IMR-90 (cell line): ENCODE measurements around the gene NSA2. TPM values are rescaled to one million over a fixed set of nuclear protein-coding genes. Genes with fewer than 3 reads are reported as not detected.

Experiments used
- ATAC-seq: fragments of 200-7000 bp; cut with Tn5 transposase; 2 replicates; pipeline ENCODE4 v1.9.1; 2020; ENCODE audit warnings: low read depth, mild to moderate bottlenecking, moderate library complexity
- BruUV-seq: library from RNA; stranded (reverse); fragments of 400-500 nt; replicated peaks from 2 replicates; lab custom pipeline; 2021; lab: Mats Ljungman, UMichigan
- CTCF ChIA-PET: fragments of 300-600 bp; formaldehyde crosslinking; extraction: SDS; loops from one replicate; lab custom pipeline; 2021; ENCODE audit warnings: antibody characterized with exemption; lab: Yijun Ruan, JAX
- POLR2A ChIA-PET: fragments of 300-600 bp; sonication (Branson Sonifier 250); formaldehyde crosslinking; loops from one replicate; lab custom pipeline; 2022; ENCODE audit warnings: antibody characterized with exemption; ENCODE audit not compliant: unreplicated experiment; lab: Charles Lee
- DNase-seq: peaks from one replicate; pipeline ENCODE4 v3.0.0; 2013
- H2AFZ ChIP-seq: replicated peaks from 2 replicates; pipeline ENCODE3; 2013; ENCODE audit warnings: low read length, mild to moderate bottlenecking; ENCODE audit not compliant: poor library complexity
- H2AK5ac ChIP-seq: 2 replicates; pipeline ENCODE4 v1.6.1; 2013; ENCODE audit warnings: low read depth, low read length, inconsistent platforms
- H2AK9ac ChIP-seq: replicated peaks from 2 replicates; pipeline ENCODE3; 2013; ENCODE audit warnings: mild to moderate bottlenecking, low read depth, low read length, moderate library complexity; ENCODE audit not compliant: poor library complexity
- H2BK120ac ChIP-seq: 2 replicates; pipeline ENCODE4 v1.6.1; 2013; ENCODE audit warnings: low read depth, low read length, inconsistent platforms
- H2BK15ac ChIP-seq: 3 replicates; pipeline ENCODE4 v1.6.1; 2013; ENCODE audit warnings: low read depth, low read length, inconsistent platforms
- H2BK20ac ChIP-seq: 2 replicates; pipeline ENCODE4 v1.6.1; 2013; ENCODE audit warnings: low read depth, mild to moderate bottlenecking, inconsistent platforms, low read length, moderate library complexity
- H2BK5ac ChIP-seq: 2 replicates; pipeline ENCODE4 v1.6.1; 2013; ENCODE audit warnings: mild to moderate bottlenecking, low read depth, low read length, inconsistent platforms; ENCODE audit not compliant: poor library complexity, severe bottlenecking
- H3K14ac ChIP-seq: replicated peaks from 2 replicates; pipeline ENCODE4 v1.6.1; 2013; ENCODE audit warnings: low read depth, low read length, inconsistent platforms
- H3K18ac ChIP-seq: 2 replicates; pipeline ENCODE4 v1.6.1; 2013; ENCODE audit warnings: low read depth, low read length, control low read depth
- H3K23ac ChIP-seq: 2 replicates; pipeline ENCODE4 v1.6.1; 2013; ENCODE audit warnings: low read depth, low read length, inconsistent platforms
- H3K27ac ChIP-seq: 2 replicates; pipeline ENCODE4 v1.5.1; 2013; ENCODE audit warnings: mild to moderate bottlenecking, control low read depth, low read length; ENCODE audit not compliant: insufficient read depth
- H3K27me3 ChIP-seq: 2 replicates; pipeline ENCODE4 v1.6.1; 2013; ENCODE audit warnings: low read length; ENCODE audit not compliant: control insufficient read depth, insufficient read depth
- H3K36me3 ChIP-seq: 2 replicates; pipeline ENCODE4 v1.6.1; 2013; ENCODE audit warnings: low read length, mixed read lengths; ENCODE audit not compliant: control insufficient read depth, insufficient read depth
- H3K4ac ChIP-seq: 2 replicates; pipeline ENCODE4 v1.6.1; 2013; ENCODE audit warnings: low read depth, low read length, inconsistent platforms
- H3K4me1 ChIP-seq: 2 replicates; pipeline ENCODE4 v1.6.1; 2013; ENCODE audit warnings: low read length, mixed read lengths; ENCODE audit not compliant: control insufficient read depth, insufficient read depth
- H3K4me2 ChIP-seq: 2 replicates; pipeline ENCODE4 v1.6.1; 2013; ENCODE audit warnings: low read depth, mild to moderate bottlenecking, control low read depth, low read length, moderate library complexity
- H3K4me3 ChIP-seq: 2 replicates; pipeline ENCODE4 v1.5.1; 2013; ENCODE audit warnings: low read depth, mild to moderate bottlenecking, control low read depth, low read length, moderate library complexity; ENCODE audit not compliant: insufficient read depth
- H3K56ac ChIP-seq: 2 replicates; pipeline ENCODE4 v1.6.1; 2013; ENCODE audit warnings: low read length, inconsistent platforms; ENCODE audit not compliant: insufficient read depth; ENCODE audit errors: extremely low read depth
- H3K79me1 ChIP-seq, 2 experiments: 2 replicates each; pipeline ENCODE4 v1.6.1; 2013; ENCODE audit warnings: low read length in 2 of 2, inconsistent platforms in 1 of 2, low read depth in 1 of 2
- H3K9ac ChIP-seq: 2 replicates; pipeline ENCODE4 v1.6.1; 2013; ENCODE audit warnings: low read depth, low read length, control low read depth
- H3K9me1 ChIP-seq: 2 replicates; pipeline ENCODE4 v1.6.1; 2013; ENCODE audit warnings: low read length, inconsistent platforms; ENCODE audit not compliant: insufficient read depth
- H3K9me3 ChIP-seq: 2 replicates; pipeline ENCODE4 v1.6.1; 2013; ENCODE audit warnings: low read length; ENCODE audit not compliant: control insufficient read depth, insufficient read depth
- H4K20me1 ChIP-seq: 2 replicates; pipeline ENCODE4 v1.6.1; 2013; ENCODE audit warnings: low read length, inconsistent platforms; ENCODE audit not compliant: insufficient read depth
- H4K5ac ChIP-seq: 2 replicates; pipeline ENCODE4 v1.6.1; 2013; ENCODE audit warnings: mild to moderate bottlenecking, low read depth, low read length, control low read depth
- H4K8ac ChIP-seq, 2 experiments: 2 replicates each; pipeline ENCODE4 v1.6.1; 2013; ENCODE audit warnings: low read depth in 2 of 2, low read length in 2 of 2, control low read depth in 1 of 2, inconsistent platforms in 1 of 2
- H4K91ac ChIP-seq: 2 replicates; pipeline ENCODE4 v1.6.1; 2013; ENCODE audit warnings: low read depth, low read length, inconsistent platforms; ENCODE audit not compliant: insufficient read depth
- NFE2L2 ChIP-seq: fragments of 150-350 bp; IDR thresholded peaks from 2 replicates; pipeline ENCODE4 v1.6.1; 2016; ENCODE audit warnings: low read depth, mild to moderate bottlenecking, low read length
- WGBS, 2 experiments: methylation state at CpG; one replicate each; pipeline versions ENCODE4 v1.1.5 to v1.1.7; 2013; ENCODE audit warnings: missing lambda C conversion rate in 2 of 2; ENCODE audit not compliant: insufficient read length in 1 of 2; ENCODE audit errors: extremely low coverage in 2 of 2; 5-methylcytosine and 5-hydroxymethylcytosine counted together
- dilution Hi-C: fragments of 300-500 bp; cut with HindIII; formaldehyde crosslinking; loops from one replicate; pipeline ENCODE4 v1.14.3; 2018; ENCODE audit warnings: low sequenced_read_pairs; ENCODE audit not compliant: unreplicated experiment
- in situ Hi-C: fragments of 300-500 bp; cut with MboI; formaldehyde crosslinking; loops from 3 replicates; pipeline ENCODE4 v1.14.3; 2019; ENCODE audit warnings: low sequenced_read_pairs, inconsistent platforms, mixed read lengths
- intact Hi-C: fragments of 100-400 bp; cut with micrococcal nuclease; formaldehyde crosslinking; loops from 2 replicates; pipeline ENCODE4 v1.10.0; 2022
- polyA plus RNA-seq, 3 experiments: library from polyadenylated mRNA; depleted of rRNA; stranded (reverse); fragments of >200 nt; gene quantifications; 2 replicates each; pipeline ENCODE4 v1.2.3, GENCODE V29; 2012; ENCODE audit warnings: low replicate concordance in 1 of 3
- total RNA-seq: library from RNA; depleted of rRNA; stranded (reverse); fragments of >200 nt; gene quantifications from 2 replicates; pipeline ENCODE4 v1.2.3, GENCODE V29; 2012

The NSA2 gene
- total and polyA plus RNA-seq, 2 of the 4 experiments (the other 2 are of a cell fraction), result 5.4 to 33.9 TPM

GRCh38 chr5:74801197-74801596 is 34.1 kb downstream of the NSA2 start:
- Histone ChIP-seq H2BK15ac (no peak overlapping the region), H3K4me1 (no peaks in the 10 kb centered on the region), H2BK20ac (no peak overlapping the region), H3K9ac (no peak overlapping the region), H2AFZ (no peak overlapping the region), H3K9me1 (no peaks in the 10 kb centered on the region; the same call in 1 of the 2 replicates), H3K23ac (no peak overlapping the region), H4K5ac (no peak overlapping the region), H4K20me1 (no peaks in the 10 kb centered on the region), H2AK5ac (no peak overlapping the region), H4K91ac (no peak overlapping the region), H3K36me3 (no peaks in the 10 kb centered on the region), H3K56ac (no peak overlapping the region), H3K14ac (no peak overlapping the region), H4K8ac (no peak overlapping the region), H3K4me2 (no peak overlapping the region), H3K27me3 (no peaks in the 10 kb centered on the region; the same call in 1 of the 2 replicates), H3K4me3 (no peak overlapping the region), H3K18ac (no peak overlapping the region), H3K9me3 (no peaks in the 10 kb centered on the region), H3K4ac (no peak overlapping the region), H2BK120ac (no peak overlapping the region), H2AK9ac (no peak overlapping the region), H3K27ac (no peak overlapping the region), H2BK5ac (no peak overlapping the region), H3K79me1 (no peaks in the 10 kb centered on the region)
- dilution Hi-C loops, result no loop called here
- TF ChIP-seq NFE2L2, result no peak
- ChIA-PET CTCF (no interaction called here), POLR2A (no interaction called here)
- intact Hi-C loops, result no loop called here
- WGBS, 2 experiments, result no CpG with 5 or more reads among the region's 3 CpGs
- no TSS peak for BruUV-seq
- DNase-seq (no peak), ATAC-seq (no peak)
- in situ Hi-C loops, result no loop called here
